ENCODE data around the gene GAK.

Gene GAK

GRCh38 chr4:819401-820229 lies 112.5 kb downstream of the GAK start:
- no peak for DNase-seq (ENCODE audit: low spot score)
- TF ChIP-seq CTCF (IDR thresholded peaks at IDR 0.05; ENCODE audit: extremely low read depth, insufficient read depth, missing control alignments) = no peak
- in situ Hi-C loops (cut with MboI; ENCODE audit: low pct_unique_long_range_greater_than_20kb, low sequenced_read_pairs, unreplicated experiment) = no loop called here

- no peak for TF ChIP-seq CTCF (IDR thresholded peaks at IDR 0.05; ENCODE audit: extremely low read depth, insufficient read depth, missing control alignments)
- no peak for DNase-seq (ENCODE audit: low spot score)
- in situ Hi-C loops (cut with MboI; ENCODE audit: low pct_unique_long_range_greater_than_20kb, low sequenced_read_pairs, unreplicated experiment) = no loop called here
Observed at GRCh38 chr4:818106-818921, 113.8 kb downstream of the GAK start.

GRCh38 chr4:815464-816146 lies 116.5 kb downstream of the GAK start:
- DNase-seq (ENCODE audit: low spot score) = no peak
- TF ChIP-seq CTCF (IDR thresholded peaks at IDR 0.05; ENCODE audit: extremely low read depth, insufficient read depth, missing control alignments) = no peak
- in situ Hi-C loops (cut with MboI; ENCODE audit: low pct_unique_long_range_greater_than_20kb, low sequenced_read_pairs, unreplicated experiment) = no loop called here

- no peak for TF ChIP-seq CTCF (IDR thresholded peaks at IDR 0.05; ENCODE audit: extremely low read depth, insufficient read depth, missing control alignments)
- in situ Hi-C loops (cut with MboI; ENCODE audit: low pct_unique_long_range_greater_than_20kb, low sequenced_read_pairs, unreplicated experiment) = no loop called here
- no peak for DNase-seq (ENCODE audit: low spot score)
Observed at GRCh38 chr4:814312-814850, 117.7 kb downstream of the GAK start.

GRCh38 chr4:813900-814299 lies 118.2 kb downstream of the GAK start:
- in situ Hi-C loops (cut with MboI; ENCODE audit: low pct_unique_long_range_greater_than_20kb, low sequenced_read_pairs, unreplicated experiment) = no loop called here
- no peak for DNase-seq (ENCODE audit: low spot score)
- TF ChIP-seq CTCF (IDR thresholded peaks at IDR 0.05; ENCODE audit: extremely low read depth, insufficient read depth, missing control alignments) = peak; percentile 30

All from GM13977 (cell line).